HCT116 (cell line): ENCODE data around the gene GPR3. TPM values are rescaled to one million over a fixed set of nuclear protein-coding genes. Genes with fewer than 3 reads are reported as not detected.
A peak's percentile ranks its signal among the peaks of the same experiment; 100 is the strongest.
"Not testable (repeated sequence)": the region's sequence is repeated elsewhere in the genome, so short reads cannot be mapped to it uniquely, and the experiment has no call there.

Experiments
- ATAC-seq: fragments of 200-7000 bp; cut with Tn5 transposase; 2 replicates; pipeline ENCODE4 v1.9.1; 2020; ENCODE audit warnings: mild to moderate bottlenecking, moderate library complexity
- BruUV-seq: library from RNA; stranded (reverse); fragments of 400-500 nt; replicated peaks from 2 replicates; lab custom pipeline; 2021; lab: Mats Ljungman, UMichigan
- CTCF ChIA-PET: fragments of 300-600 bp; sonication (Branson Sonifier 250); formaldehyde crosslinking; loops from one replicate; lab custom pipeline; 2021; ENCODE audit warnings: antibody characterized with exemption; lab: Charles Lee
- POLR2A ChIA-PET: fragments of 300-600, 350-600 bp; sonication (Branson Sonifier 250); formaldehyde crosslinking; loops from one replicate; lab custom pipeline; 2021; ENCODE audit warnings: antibody characterized with exemption; lab: Charles Lee
- RAD21 ChIA-PET, 2 experiments: fragments of 300-600 bp; sonication (Branson Sonifier 250); formaldehyde crosslinking; loops; one replicate each; lab custom pipeline; 2023; ENCODE audit warnings: low total read pairs in 2 of 2; ENCODE audit not compliant: uncharacterized antibody in 2 of 2, unreplicated experiment in 2 of 2, low non-redundant PET in 1 of 2; lab: Charles Lee
- DNase-seq: peaks from one replicate; pipeline ENCODE4 v3.0.0-alpha.2; 2010; ENCODE audit warnings: low read depth, low spot score
- H2AFZ ChIP-seq: fragments of 200-600 bp; shearing (Covaris generic), sonication (generic); 2 replicates; pipeline ENCODE4 v1.6.1; 2017; ENCODE audit warnings: low read depth, mixed run types, mixed read lengths, antibody characterized with exemption, low read length; ENCODE audit not compliant: poor library complexity, severe bottlenecking
- H3K27ac ChIP-seq: 2 replicates; pipeline ENCODE4 v1.5.1; 2012; ENCODE audit warnings: low read depth, low read length
- H3K27me3 ChIP-seq: fragments of 200-600 bp; sonication (generic); 2 replicates; pipeline ENCODE4 v1.6.1; 2016; ENCODE audit warnings: mixed run types, low read length, mixed read lengths; ENCODE audit not compliant: insufficient read depth
- H3K36me3 ChIP-seq, 2 experiments: fragments of 200-500 bp in 1 of 2; fragments of 200-600 bp in 1 of 2; sonication (Bioruptor generic) in 1 of 2; sonication (generic) in 1 of 2; 2 replicates each; pipeline versions ENCODE4 v1.5.1 to v1.6.1; 2014 to 2016; ENCODE audit warnings: low read length in 2 of 2, inconsistent platforms in 1 of 2, mixed read lengths in 1 of 2, mixed run types in 1 of 2; ENCODE audit not compliant: insufficient read depth in 2 of 2, control insufficient read depth in 1 of 2
- H3K4me1 ChIP-seq, 2 experiments: fragments of 200-600 bp in 1 of 2; sonication (generic) in 1 of 2; 2 replicates each; pipeline versions ENCODE4 v1.5.1 to v1.6.1; 2012 to 2017; ENCODE audit warnings: low read length in 2 of 2, inconsistent platforms in 1 of 2, mild to moderate bottlenecking in 1 of 2, mixed read lengths in 1 of 2, mixed run types in 1 of 2, moderate library complexity in 1 of 2; ENCODE audit not compliant: insufficient read depth in 2 of 2, control insufficient read depth in 1 of 2
- H3K4me2 ChIP-seq: fragments of 200-600 bp; sonication (generic); 2 replicates; pipeline ENCODE4 v1.6.1; 2017; ENCODE audit warnings: mixed run types, low read length, mixed read lengths
- H3K4me3 ChIP-seq, 2 experiments: fragments of 200-600 bp in 1 of 2; sonication (generic) in 1 of 2; replicated peaks in 1 of 2; 2 replicates each; pipeline ENCODE4 v1.5.1; 2011 to 2016; ENCODE audit warnings: low read length in 2 of 2, control low read depth in 1 of 2, low read depth in 1 of 2, mild to moderate bottlenecking in 1 of 2, mixed read lengths in 1 of 2, mixed run types in 1 of 2
- H3K79me2 ChIP-seq: fragments of 200-600 bp; sonication (generic); 2 replicates; pipeline ENCODE4 v1.6.1; 2017; ENCODE audit warnings: mild to moderate bottlenecking, mixed run types, low read length, moderate library complexity, mixed read lengths; ENCODE audit not compliant: insufficient read depth
- H3K9ac ChIP-seq: fragments of 200-600 bp; sonication (generic); 2 replicates; pipeline ENCODE4 v1.6.1; 2016; ENCODE audit warnings: low read length, mixed read lengths
- H3K9me2 ChIP-seq: fragments of 200-600 bp; sonication (generic), shearing (Covaris generic); 2 replicates; pipeline ENCODE4 v1.6.1; 2017; ENCODE audit warnings: mixed run types, mild to moderate bottlenecking, moderate library complexity; ENCODE audit not compliant: insufficient read depth
- H3K9me3 ChIP-seq, 2 experiments: fragments of 200-500 bp in 1 of 2; fragments of 200-600 bp in 1 of 2; sonication (Bioruptor generic) in 1 of 2; sonication (generic) in 1 of 2; 2 replicates each; pipeline ENCODE4 v1.6.1; 2014 to 2017; ENCODE audit warnings: low read length in 2 of 2, mixed read lengths in 2 of 2, inconsistent platforms in 1 of 2, low read depth in 1 of 2, mild to moderate bottlenecking in 1 of 2, mixed run types in 1 of 2, moderate library complexity in 1 of 2; ENCODE audit not compliant: control insufficient read depth in 1 of 2, insufficient read depth in 1 of 2
- H4K20me1 ChIP-seq: fragments of 200-600 bp; sonication (generic), shearing (Covaris generic); 2 replicates; pipeline ENCODE4 v1.6.1; 2017; ENCODE audit warnings: mixed run types, mild to moderate bottlenecking, moderate library complexity; ENCODE audit not compliant: insufficient read depth
- ATF3 ChIP-seq: IDR thresholded peaks from 2 replicates; pipeline ENCODE4 v1.6.1; 2012
- CBX3 ChIP-seq: IDR thresholded peaks from 2 replicates; pipeline ENCODE4 v1.6.1; 2012; ENCODE audit warnings: low read depth
- EGR1 ChIP-seq: IDR thresholded peaks from 2 replicates; pipeline ENCODE4 v1.6.1; 2012; ENCODE audit warnings: low read depth
- ELF1 ChIP-seq: IDR thresholded peaks from 2 replicates; pipeline ENCODE4 v1.6.1; 2012; ENCODE audit warnings: low read depth, borderline replicate concordance
- EZH2phosphoT487 ChIP-seq: fragments of 200-600 bp; IDR thresholded peaks from 2 replicates; pipeline ENCODE4 v1.6.1; 2018; ENCODE audit warnings: antibody characterized with exemption, borderline replicate concordance
- JUND ChIP-seq: IDR thresholded peaks from 2 replicates; pipeline ENCODE4 v1.6.1; 2012
- POLR2A ChIP-seq: IDR thresholded peaks from 2 replicates; pipeline ENCODE4 v1.7.0; 2011; ENCODE audit warnings: borderline replicate concordance; ENCODE audit not compliant: insufficient read depth, insufficient read length; ENCODE audit errors: extremely low read depth
- POLR2AphosphoS5 ChIP-seq: IDR thresholded peaks from 2 replicates; pipeline ENCODE4 v1.6.1; 2011; ENCODE audit warnings: mild to moderate bottlenecking, low read depth, low read length, moderate library complexity
- RAD21 ChIP-seq: IDR thresholded peaks from 2 replicates; pipeline ENCODE4 v1.6.1; 2012; ENCODE audit warnings: low read depth, mild to moderate bottlenecking
- REST ChIP-seq: IDR thresholded peaks from 2 replicates; pipeline ENCODE4 v1.6.1; 2012; ENCODE audit warnings: low read depth
- SIN3A ChIP-seq: IDR thresholded peaks from 2 replicates; pipeline ENCODE4 v1.6.1; 2012; ENCODE audit warnings: low read depth
- SP1 ChIP-seq: IDR thresholded peaks from 2 replicates; pipeline ENCODE4 v1.6.1; 2012; ENCODE audit warnings: low read depth
- SRF ChIP-seq: IDR thresholded peaks from 2 replicates; pipeline ENCODE4 v1.6.1; 2012; ENCODE audit warnings: low read depth
- YY1 ChIP-seq: IDR thresholded peaks from 2 replicates; pipeline ENCODE4 v1.6.1; 2011; ENCODE audit warnings: low read length, low read depth, moderate library complexity, mild to moderate bottlenecking; ENCODE audit not compliant: insufficient replicate concordance; ENCODE audit errors: extremely low read depth
- ZBTB33 ChIP-seq: IDR thresholded peaks from 2 replicates; pipeline ENCODE4 v1.6.1; 2011; ENCODE audit warnings: mild to moderate bottlenecking, low read length, moderate library complexity; ENCODE audit not compliant: insufficient replicate concordance; ENCODE audit errors: extremely low read depth
- ZFX ChIP-seq: fragments of 450-650 bp; IDR thresholded peaks from 2 replicates; pipeline ENCODE4 v1.6.1; 2017
- ZNF274 ChIP-seq: fragments of 200-500 bp; sonication (Bioruptor generic); IDR thresholded peaks from 2 replicates; pipeline ENCODE4 v1.6.1; 2014; ENCODE audit warnings: mild to moderate bottlenecking, low read depth, low read length, inconsistent platforms
- intact Hi-C: fragments of 100-400 bp; cut with micrococcal nuclease; formaldehyde crosslinking; loops from 2 replicates; pipeline ENCODE4 v1.10.0; 2022
- total RNA-seq: library from RNA; stranded (reverse); gene quantifications from one replicate; pipeline ENCODE4 v1.2.1, GENCODE V29; 2021; ENCODE audit not compliant: unreplicated experiment

GPR3 gene
- total RNA-seq, 1 experiment from 2014 or later, result 2.8 TPM

GRCh38 chr1:27383661-27384060 is 8.8 kb upstream of the GPR3 start:
- no peaks in the 10 kb centered on the region for H3K9me2 ChIP-seq
- DNase-seq, result no peak
- POLR2A ChIA-PET, result interaction anchor here (1.2 to 3.9 kb wide), 2 partner anchors 18 to 76 kb away, joined by 4 to 26 read pairs; partner anchors contain the start of gene MAP3K6
- H3K79me2 ChIP-seq, result no peaks in the 10 kb centered on the region
- no peaks in the 10 kb centered on the region for H3K36me3 ChIP-seq
- no peaks in the 10 kb centered on the region for H3K27me3 ChIP-seq
- peak overlapping the region; percentile 98 for H3K4me2 ChIP-seq
- no peaks in the 10 kb centered on the region for H4K20me1 ChIP-seq
- H2AFZ ChIP-seq, result no peak overlapping the region
- no peaks in the 10 kb centered on the region for H3K9me3 ChIP-seq
- H3K9ac ChIP-seq, result no peak overlapping the region
- CTCF ChIA-PET, result interaction anchor here (1.0 to 3.4 kb wide), 2 partner anchors 12 to 17 kb away, joined by 3 to 10 read pairs; partner anchors contain the start of gene MAP3K6
- no peak overlapping the region for H3K4me3 ChIP-seq
- H3K4me1 ChIP-seq, result peaks cover 8 to 60% of the 10 kb centered on the region in 2 experiments
- TF ChIP-seq CBX3, result no peak
- no peak for TF ChIP-seq JUND
- no peak for TF ChIP-seq RAD21
- no peak for TF ChIP-seq SP1
- no peak for TF ChIP-seq ZBTB33
- TF ChIP-seq EZH2phosphoT487, result no peak
- no peak for TF ChIP-seq SIN3A
- no peak for TF ChIP-seq YY1
- no peak for TF ChIP-seq ATF3
- TF ChIP-seq ZFX, result no peak
- TF ChIP-seq ZNF274, result no peak
- TF ChIP-seq POLR2A, result no peak
- TF ChIP-seq SRF, result no peak
- TF ChIP-seq EGR1, result no peak
- no peak for TF ChIP-seq ELF1
- TF ChIP-seq POLR2AphosphoS5, result no peak
- TF ChIP-seq REST, result no peak
- TF ChIP-seq, all 23 proteins: peak for 0
- intact Hi-C loops, result no loop called here
- RAD21 ChIA-PET, result interaction anchor here (1.0 to 1.1 kb wide), 2 partner anchors 8 to 81 kb away, joined by 3 to 4 read pairs; no protein-coding TSS in a partner anchor
- no TSS peak for BruUV-seq
- H3K27ac ChIP-seq, result no peak overlapping the region; the same call in 1 of the 2 replicates
- ATAC-seq, result no peak

- POLR2A ChIA-PET, result interaction anchor here (3.9 kb wide), 1 partner anchor 19 kb away, joined by 26 read pairs; the partner anchor contains the start of gene MAP3K6
- H4K20me1 ChIP-seq, H3K36me3 ChIP-seq, H3K27me3 ChIP-seq, H3K79me2 ChIP-seq, ATAC-seq, H3K27ac ChIP-seq, H3K4me2 ChIP-seq, H3K9me3 ChIP-seq, DNase-seq, intact Hi-C loops, H3K4me3 ChIP-seq, BruUV-seq, H3K9me2 ChIP-seq, H2AFZ ChIP-seq, H3K9ac ChIP-seq: not testable (repeated sequence)
- CTCF ChIA-PET, result interaction anchor here (0.5 to 3.6 kb wide), 3 partner anchors 18 to 153 kb away, joined by 3 to 17 read pairs (median 10); partner anchors contain the start of gene MAP3K6
- RAD21 ChIA-PET, result interaction anchor here in 1 of 2 experiments (1.0 kb wide), 1 partner anchor 83 kb away, joined by 3 read pairs; no protein-coding TSS in a partner anchor
- H3K4me1 ChIP-seq, result peaks cover 4 to 48% of the 10 kb centered on the region in 2 experiments; a peak in 3 of 4 replicates
Measured at GRCh38 chr1:27384797-27385196, 7.6 kb upstream of the GPR3 start.
